HG03139 (cell line): ENCODE measurements around the gene SSH3.
"Not testable (repeated sequence)": the region's sequence is repeated elsewhere in the genome, so short reads cannot be mapped to it uniquely, and the experiment has no call there.

Source experiments
- ATAC-seq: cut with Tn5 transposase; IDR thresholded peaks from one replicate; pipeline ENCODE4 v1.9.1; 2021; ENCODE audit not compliant: unreplicated experiment

SSH3 gene, protein sequence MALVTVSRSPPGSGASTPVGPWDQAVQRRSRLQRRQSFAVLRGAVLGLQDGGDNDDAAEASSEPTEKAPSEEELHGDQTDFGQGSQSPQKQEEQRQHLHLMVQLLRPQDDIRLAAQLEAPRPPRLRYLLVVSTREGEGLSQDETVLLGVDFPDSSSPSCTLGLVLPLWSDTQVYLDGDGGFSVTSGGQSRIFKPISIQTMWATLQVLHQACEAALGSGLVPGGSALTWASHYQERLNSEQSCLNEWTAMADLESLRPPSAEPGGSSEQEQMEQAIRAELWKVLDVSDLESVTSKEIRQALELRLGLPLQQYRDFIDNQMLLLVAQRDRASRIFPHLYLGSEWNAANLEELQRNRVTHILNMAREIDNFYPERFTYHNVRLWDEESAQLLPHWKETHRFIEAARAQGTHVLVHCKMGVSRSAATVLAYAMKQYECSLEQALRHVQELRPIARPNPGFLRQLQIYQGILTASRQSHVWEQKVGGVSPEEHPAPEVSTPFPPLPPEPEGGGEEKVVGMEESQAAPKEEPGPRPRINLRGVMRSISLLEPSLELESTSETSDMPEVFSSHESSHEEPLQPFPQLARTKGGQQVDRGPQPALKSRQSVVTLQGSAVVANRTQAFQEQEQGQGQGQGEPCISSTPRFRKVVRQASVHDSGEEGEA

GRCh38 chr11:67303132-67303834 is at the start of gene SSH3:
SSH3 (plus strand) TSS chr11:67303530; CDS start chr11:67303626, 96 bp downstream.
- no peak for ATAC-seq

GRCh38 chr11:67253872-67254624 is 49.3 kb upstream of the SSH3 start:
- no peak for ATAC-seq

DNA sequence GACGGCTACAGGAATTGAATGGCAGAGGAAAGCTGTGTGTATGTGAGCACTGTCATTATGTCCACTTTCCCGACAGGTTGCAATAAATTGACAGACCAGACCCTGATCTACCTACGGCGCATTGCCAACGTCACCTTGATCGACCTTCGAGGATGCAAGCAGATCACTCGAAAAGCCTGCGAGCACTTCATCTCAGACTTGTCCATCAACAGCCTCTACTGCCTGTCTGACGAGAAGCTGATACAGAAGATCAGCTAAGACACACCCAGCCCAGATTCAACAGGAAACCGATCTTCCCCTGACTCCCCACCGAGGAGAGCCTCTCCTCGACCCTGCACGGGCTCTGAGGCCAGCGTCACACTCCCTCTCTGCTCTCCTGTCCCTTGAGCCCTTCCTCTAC is 48.5 kb upstream of the SSH3 start:
- ATAC-seq = no peak

- ATAC-seq = no peak
Observed at GRCh38 chr11:67255353-67255752, 48.0 kb upstream of the SSH3 start.

DNA sequence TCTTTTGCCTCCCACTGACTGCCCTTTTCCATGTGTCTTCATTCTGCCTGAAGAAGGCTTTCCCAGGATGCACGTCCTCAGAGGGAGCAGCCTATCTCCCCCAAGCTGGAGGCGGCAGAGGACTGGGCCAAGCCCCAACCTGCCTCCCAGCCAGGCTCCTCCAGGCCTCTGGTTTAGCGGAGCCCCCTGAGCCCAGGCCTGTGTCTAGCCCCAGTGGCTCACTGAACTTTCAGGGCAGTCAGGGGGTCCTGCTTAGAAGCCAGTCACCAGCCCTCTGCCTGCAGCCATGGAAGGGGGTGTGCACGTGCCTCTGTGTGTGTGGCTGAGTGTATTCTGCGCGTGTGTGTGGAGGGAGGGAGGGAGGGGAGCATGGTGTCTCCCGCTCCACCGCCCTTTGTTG is 47.5 kb upstream of the SSH3 start:
- no peak for ATAC-seq

- no peak for ATAC-seq
Observed at GRCh38 chr11:67256477-67257135, 46.7 kb upstream of the SSH3 start.

- no peak for ATAC-seq
Observed at GRCh38 chr11:67260406-67260805, 42.9 kb upstream of the SSH3 start.

DNA sequence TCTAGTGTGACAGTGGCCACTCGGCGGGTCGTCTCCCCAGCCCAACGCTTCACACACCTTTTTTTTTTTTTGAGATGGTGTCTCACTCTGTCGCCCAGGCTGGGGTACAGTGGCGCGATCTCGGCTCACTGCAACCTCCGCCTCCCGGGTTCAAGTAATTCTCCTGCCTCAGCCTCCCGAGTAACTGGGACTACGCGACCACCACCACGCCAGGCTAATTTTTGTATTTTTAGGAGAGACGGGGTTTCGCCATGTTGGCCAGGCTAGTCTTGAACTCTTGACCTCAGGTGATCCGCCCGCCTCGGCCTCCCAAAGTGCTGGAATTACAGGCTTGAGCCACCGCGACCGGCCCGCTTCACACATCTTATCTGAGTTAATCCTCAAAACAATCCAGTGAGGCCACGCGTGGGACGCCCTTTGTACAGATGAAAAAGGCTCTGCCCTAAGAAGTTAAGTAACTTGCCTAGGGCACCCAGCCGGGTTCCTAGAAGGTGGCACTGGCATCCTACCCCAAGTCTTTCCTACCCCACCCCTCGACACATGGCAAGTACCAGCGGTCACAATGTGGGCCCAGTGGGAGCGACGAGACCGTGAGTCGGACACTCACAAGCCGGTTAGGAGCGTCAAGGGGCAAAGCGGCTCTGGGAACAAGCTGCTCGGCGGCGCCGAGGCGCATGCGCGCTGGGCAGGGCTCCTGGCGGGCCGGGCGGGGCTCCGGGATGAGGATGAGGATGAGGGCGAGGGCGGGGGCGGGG is 42.3 kb upstream of the SSH3 start:
- ATAC-seq = not testable (repeated sequence)

- no peak for ATAC-seq
Observed at GRCh38 chr11:67261640-67261945, 41.7 kb upstream of the SSH3 start.

DNA sequence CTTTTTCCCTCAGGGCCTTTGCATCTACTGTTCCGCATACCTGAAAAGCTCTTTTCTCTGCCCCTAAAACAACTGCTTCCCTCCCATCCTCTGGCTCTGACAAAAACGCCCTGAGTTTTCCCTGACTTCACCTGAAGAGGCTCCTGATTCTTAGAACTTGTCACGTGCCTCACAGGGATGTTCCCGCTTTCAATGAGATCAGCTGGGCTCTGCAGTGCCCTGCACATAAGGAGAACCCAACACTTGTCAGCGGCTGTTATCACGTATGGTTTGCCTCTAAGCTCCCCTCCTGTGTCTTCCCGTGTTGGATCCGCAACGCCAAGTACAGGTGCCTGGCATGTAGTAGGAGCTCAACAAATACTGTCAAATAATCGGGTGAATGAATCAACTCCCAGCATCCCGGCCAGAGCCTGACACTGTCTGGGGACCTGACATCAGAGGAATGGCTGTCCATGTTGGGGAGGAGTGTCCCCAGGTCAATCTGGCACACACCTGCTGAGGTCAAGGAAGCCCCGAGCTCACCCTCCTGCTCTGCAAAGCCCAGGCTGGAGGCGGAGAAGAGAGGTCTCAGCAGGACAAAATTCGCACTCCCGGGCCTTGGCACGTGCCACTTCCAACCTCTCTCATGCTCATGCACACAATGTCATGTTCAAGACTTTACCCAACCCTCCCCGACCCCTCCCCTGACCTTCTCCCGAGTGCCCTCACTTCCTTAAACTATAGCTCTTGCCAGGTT is 41.2 kb upstream of the SSH3 start:
- ATAC-seq = no peak

- ATAC-seq = no peak
Observed at GRCh38 chr11:67262731-67263675, 40.3 kb upstream of the SSH3 start.

DNA sequence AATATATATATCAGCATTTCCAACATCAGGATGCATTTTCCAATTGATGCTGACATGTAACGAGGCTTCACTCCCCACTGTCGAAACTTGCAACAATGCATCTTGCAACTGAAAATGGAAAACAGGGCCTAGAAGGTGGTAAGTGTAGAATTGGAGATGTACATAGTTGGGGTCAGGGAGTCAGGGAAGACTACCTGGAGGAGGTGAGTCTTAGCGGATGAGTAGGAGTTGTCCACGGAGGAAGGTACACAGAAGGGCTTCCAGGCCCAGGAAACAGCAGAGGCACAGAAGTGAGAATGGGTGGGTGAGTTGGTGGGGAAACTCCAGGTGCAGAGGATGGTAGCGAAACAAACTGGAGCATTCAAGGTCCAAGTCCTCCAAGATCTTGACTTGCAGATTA is 39.1 kb upstream of the SSH3 start:
- no peak for ATAC-seq

GRCh38 chr11:67264877-67265632 is 38.3 kb upstream of the SSH3 start:
- ATAC-seq = no peak

DNA sequence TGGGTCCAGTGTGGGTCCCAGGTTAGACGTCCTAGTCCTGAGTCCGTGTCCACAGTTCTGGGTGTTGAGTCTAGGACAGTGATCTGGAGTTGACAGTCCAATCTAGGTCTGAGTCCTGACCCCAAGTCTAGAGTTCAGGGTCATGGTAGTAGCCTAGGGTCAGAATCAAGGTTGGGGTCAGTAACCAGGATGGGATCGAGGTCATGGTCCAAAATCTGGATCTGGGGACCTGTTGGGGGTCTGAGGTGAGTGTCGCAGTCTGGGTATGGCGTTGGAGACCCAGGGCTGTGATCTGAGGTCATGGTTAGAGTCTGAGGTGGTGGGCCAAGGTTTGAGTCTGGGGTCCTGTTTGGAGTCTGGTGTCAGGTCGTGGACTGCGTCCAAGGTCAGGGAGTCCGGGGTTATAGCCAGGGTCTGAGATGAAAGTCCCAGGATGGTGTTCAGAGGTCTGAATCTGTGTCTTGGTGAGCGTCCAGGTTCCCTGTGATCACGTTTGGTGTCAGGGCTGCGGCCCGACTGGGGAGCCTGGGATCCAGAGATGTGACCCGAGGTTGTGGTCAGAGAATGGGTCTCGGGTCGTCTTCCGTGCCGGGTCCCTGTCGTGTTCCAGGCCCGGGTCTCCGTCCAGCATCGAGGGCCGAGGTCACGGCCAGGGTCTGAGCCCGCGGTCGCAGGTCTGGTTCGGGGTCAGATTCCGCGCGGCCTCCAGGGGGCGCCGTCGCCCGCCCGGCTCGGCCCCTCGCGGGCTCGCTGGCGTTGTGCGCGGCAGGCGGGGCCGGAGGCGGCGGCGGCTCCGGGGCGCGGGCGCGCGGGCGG is 37.5 kb upstream of the SSH3 start:
- peak; percentile 34 for ATAC-seq

DNA sequence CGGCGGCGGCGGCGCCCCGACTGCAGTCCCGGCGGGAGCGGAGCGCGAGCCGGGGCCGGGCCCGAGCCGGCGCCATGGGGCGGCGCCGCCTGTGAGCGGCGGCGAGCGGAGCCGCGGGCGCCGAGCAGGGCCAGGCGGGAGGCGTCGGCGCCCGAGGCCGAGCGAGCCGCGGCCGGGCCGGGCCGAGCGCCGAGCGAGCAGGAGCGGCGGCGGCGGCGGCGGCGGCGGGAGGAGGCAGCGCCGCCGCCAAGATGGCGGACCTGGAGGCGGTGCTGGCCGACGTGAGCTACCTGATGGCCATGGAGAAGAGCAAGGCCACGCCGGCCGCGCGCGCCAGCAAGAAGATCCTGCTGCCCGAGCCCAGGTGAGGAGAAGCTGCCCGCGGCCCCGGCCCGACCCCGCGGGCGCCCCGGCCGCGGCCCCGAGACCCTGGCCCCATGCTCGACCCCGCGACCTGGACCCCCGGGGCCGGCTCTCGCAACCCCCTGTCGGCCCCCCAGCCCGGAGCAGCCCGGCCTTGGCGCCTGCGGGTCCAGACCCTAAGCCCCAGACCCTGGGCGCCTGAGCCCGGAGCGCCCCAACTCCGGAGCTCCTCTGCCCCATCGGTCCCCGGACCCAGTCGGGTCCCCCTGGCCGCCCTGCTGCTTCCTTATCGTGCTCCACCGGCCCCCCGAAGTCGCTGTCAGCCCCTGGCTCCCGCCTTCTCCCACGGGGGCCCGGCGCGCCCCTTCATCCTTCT is 36.7 kb upstream of the SSH3 start, which contains the start of gene GRK2:
Gene GRK2, plus strand, starts transcription at position 25 of the 739 bp plus-strand sequence. Its CDS starts 227 bp downstream, at position 252.
- peak; percentile 12 for ATAC-seq
